ENCODE results near the gene ANKRD13D.

ANKRD13D gene

DNA sequence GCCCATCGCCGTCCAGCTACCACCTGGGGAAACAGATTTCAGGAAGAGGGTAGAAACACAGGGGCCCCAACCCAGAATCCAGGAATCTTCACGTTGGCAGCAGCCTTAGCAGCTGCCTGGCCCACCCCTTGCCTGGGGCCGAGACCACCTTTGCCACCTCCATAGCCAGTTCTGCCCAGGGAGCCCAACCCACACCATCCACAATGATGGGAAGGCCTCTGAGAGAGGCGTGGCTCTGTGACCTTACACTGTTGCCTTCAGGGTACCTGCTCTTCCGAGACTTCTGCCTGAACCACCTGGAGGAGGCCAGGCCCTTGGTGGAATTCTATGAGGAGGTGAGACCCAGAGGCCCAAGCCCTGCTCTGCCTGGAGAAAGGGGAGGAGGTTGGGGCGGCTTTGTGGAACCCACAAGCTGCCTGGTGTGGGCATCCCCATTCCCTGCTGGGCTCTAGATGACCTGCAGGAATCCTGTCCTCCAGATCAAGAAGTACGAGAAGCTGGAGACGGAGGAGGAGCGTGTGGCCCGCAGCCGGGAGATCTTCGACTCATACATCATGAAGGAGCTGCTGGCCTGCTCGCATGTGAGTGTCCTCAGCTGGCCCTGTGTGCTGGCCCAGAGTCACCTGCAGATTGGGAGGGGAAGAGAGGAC, 10.0 kb upstream of the ANKRD13D start:
- H3K9ac ChIP-seq (ENCODE audit: low read length): no peak overlapping the region
- H2AK5ac ChIP-seq (ENCODE audit: low read length): no peak overlapping the region
- peaks cover 71 to 78% of the 10 kb centered on the region in 2 experiments for H3K36me3 ChIP-seq (ENCODE audit: control insufficient read depth in 1 of 2, insufficient read depth in 2 of 2, low read length in 2 of 2)
- H3K4me1 ChIP-seq (ENCODE audit: control insufficient read depth in 1 of 2, insufficient read depth in 2 of 2, low read length in 2 of 2): peaks cover 0 to 3% of the 10 kb centered on the region in 2 experiments
- no peak overlapping the region for H4K8ac ChIP-seq (ENCODE audit: low read depth, low read length)
- no peaks in the 10 kb centered on the region for H3K79me1 ChIP-seq (ENCODE audit: low read length)
- no peaks in the 10 kb centered on the region for H3K27me3 ChIP-seq (ENCODE audit: insufficient read depth, low read length)
- no peak overlapping the region for H3K14ac ChIP-seq (ENCODE audit: low read length)
- H3K4ac ChIP-seq (ENCODE audit: low read depth, low read length): no peak overlapping the region
- no peak overlapping the region for H3K27ac ChIP-seq (ENCODE audit: low read depth, low read length)
- no peak for DNase-seq
- no peaks in the 10 kb centered on the region for H3K9me3 ChIP-seq (ENCODE audit: insufficient read depth, low read depth, low read length)
- H2BK120ac ChIP-seq (ENCODE audit: insufficient read depth, low read length, poor library complexity): no peak overlapping the region
- H3K23ac ChIP-seq (ENCODE audit: low read length): no peak overlapping the region
- no peak overlapping the region for H4K91ac ChIP-seq (ENCODE audit: low read depth, low read length)
- H3K18ac ChIP-seq (ENCODE audit: low read length): no peak overlapping the region
- H4K12ac ChIP-seq (ENCODE audit: low read depth, low read length): no peak overlapping the region
- H2BK5ac ChIP-seq (ENCODE audit: low read depth, low read length, poor library complexity): no peak overlapping the region
- H3K79me2 ChIP-seq (ENCODE audit: control insufficient read depth, insufficient read depth, low read length, poor library complexity): no peaks in the 10 kb centered on the region
- no CpG with 5 or more reads among the region's 14 CpGs for WGBS (ENCODE audit: extremely low coverage, insufficient coverage, insufficient read length)
- H3K4me3 ChIP-seq (ENCODE audit: low read depth, low read length): no peak overlapping the region
- H3K4me2 ChIP-seq (ENCODE audit: low read length): no peak overlapping the region
- no peak overlapping the region for H2AFZ ChIP-seq (ENCODE audit: insufficient read depth, low read length, poor library complexity)
- H2BK12ac ChIP-seq (ENCODE audit: low read length): no peak overlapping the region

- Histone ChIP-seq H2BK5ac (ENCODE audit: low read depth, low read length, poor library complexity) (no peak overlapping the region), H2BK120ac (ENCODE audit: insufficient read depth, low read length, poor library complexity) (no peak overlapping the region), H3K27ac (ENCODE audit: low read depth, low read length) (no peak overlapping the region), H3K4me1 (ENCODE audit: control insufficient read depth in 1 of 2, insufficient read depth in 2 of 2, low read length in 2 of 2) (peaks cover 0 to 3% of the 10 kb centered on the region in 2 experiments), H3K18ac (ENCODE audit: low read length) (no peak overlapping the region), H3K9ac (ENCODE audit: low read length) (no peak overlapping the region), H3K4me3 (ENCODE audit: low read depth, low read length) (no peak overlapping the region), H3K79me1 (ENCODE audit: low read length) (no peaks in the 10 kb centered on the region), H3K4me2 (ENCODE audit: low read length) (no peak overlapping the region), H4K12ac (ENCODE audit: low read depth, low read length) (no peak overlapping the region), H2AK5ac (ENCODE audit: low read length) (no peak overlapping the region), H4K8ac (ENCODE audit: low read depth, low read length) (no peak overlapping the region), H4K91ac (ENCODE audit: low read depth, low read length) (no peak overlapping the region), H3K27me3 (ENCODE audit: insufficient read depth, low read length) (no peaks in the 10 kb centered on the region), H3K36me3 (ENCODE audit: control insufficient read depth in 1 of 2, insufficient read depth in 2 of 2, low read length in 2 of 2) (peaks cover 78 to 85% of the 10 kb centered on the region in 2 experiments), H3K14ac (ENCODE audit: low read length) (no peak overlapping the region), H2BK12ac (ENCODE audit: low read length) (no peak overlapping the region), H3K9me3 (ENCODE audit: insufficient read depth, low read depth, low read length) (no peaks in the 10 kb centered on the region), H3K4ac (ENCODE audit: low read depth, low read length) (no peak overlapping the region), H2AFZ (ENCODE audit: insufficient read depth, low read length, poor library complexity) (no peak overlapping the region), H3K79me2 (ENCODE audit: control insufficient read depth, insufficient read depth, low read length, poor library complexity) (no peaks in the 10 kb centered on the region), H3K23ac (ENCODE audit: low read length) (no peak overlapping the region)
- WGBS (ENCODE audit: extremely low coverage, insufficient coverage, insufficient read length): no CpG with 5 or more reads among the region's 17 CpGs
- DNase-seq: no peak
Observed at GRCh38 chr11:67279589-67280340, 9.3 kb upstream of the ANKRD13D start.

- Histone ChIP-seq H2BK12ac (ENCODE audit: low read length) (no peak overlapping the region), H3K79me1 (ENCODE audit: low read length) (no peaks in the 10 kb centered on the region), H3K27ac (ENCODE audit: low read depth, low read length) (no peak overlapping the region), H3K9ac (ENCODE audit: low read length) (no peak overlapping the region), H2BK120ac (ENCODE audit: insufficient read depth, low read length, poor library complexity) (no peak overlapping the region), H2BK5ac (ENCODE audit: low read depth, low read length, poor library complexity) (no peak overlapping the region), H4K12ac (ENCODE audit: low read depth, low read length) (no peak overlapping the region), H3K9me3 (ENCODE audit: insufficient read depth, low read depth, low read length) (no peaks in the 10 kb centered on the region), H3K23ac (ENCODE audit: low read length) (no peak overlapping the region), H3K14ac (ENCODE audit: low read length) (no peak overlapping the region), H3K18ac (ENCODE audit: low read length) (no peak overlapping the region), H3K36me3 (ENCODE audit: control insufficient read depth in 1 of 2, insufficient read depth in 2 of 2, low read length in 2 of 2) (peaks cover 84 to 87% of the 10 kb centered on the region in 2 experiments), H4K91ac (ENCODE audit: low read depth, low read length) (no peak overlapping the region), H2AK5ac (ENCODE audit: low read length) (no peak overlapping the region), H3K79me2 (ENCODE audit: control insufficient read depth, insufficient read depth, low read length, poor library complexity) (no peaks in the 10 kb centered on the region), H3K27me3 (ENCODE audit: insufficient read depth, low read length) (no peaks in the 10 kb centered on the region), H3K4me2 (ENCODE audit: low read length) (no peak overlapping the region), H3K4me1 (ENCODE audit: control insufficient read depth in 1 of 2, insufficient read depth in 2 of 2, low read length in 2 of 2) (no peaks in the 10 kb centered on the region), H3K4me3 (ENCODE audit: low read depth, low read length) (no peak overlapping the region), H3K4ac (ENCODE audit: low read depth, low read length) (no peak overlapping the region), H2AFZ (ENCODE audit: insufficient read depth, low read length, poor library complexity) (no peak overlapping the region), H4K8ac (ENCODE audit: low read depth, low read length) (no peak overlapping the region)
- no peak for DNase-seq
- no CpG with 5 or more reads among the region's 13 CpGs for WGBS (ENCODE audit: extremely low coverage, insufficient coverage, insufficient read length)
Observed at GRCh38 chr11:67280341-67280787, 8.7 kb upstream of the ANKRD13D start.

GRCh38 chr11:67280788-67281551, 8.1 kb upstream of the ANKRD13D start:
- H3K79me1 ChIP-seq (ENCODE audit: low read length): no peaks in the 10 kb centered on the region
- no peak overlapping the region for H3K4me2 ChIP-seq (ENCODE audit: low read length)
- H3K23ac ChIP-seq (ENCODE audit: low read length): no peak overlapping the region
- H3K4ac ChIP-seq (ENCODE audit: low read depth, low read length): no peak overlapping the region
- H3K36me3 ChIP-seq (ENCODE audit: control insufficient read depth in 1 of 2, insufficient read depth in 2 of 2, low read length in 2 of 2): peaks cover 88 to 90% of the 10 kb centered on the region in 2 experiments
- H3K79me2 ChIP-seq (ENCODE audit: control insufficient read depth, insufficient read depth, low read length, poor library complexity): no peaks in the 10 kb centered on the region
- H2AK5ac ChIP-seq (ENCODE audit: low read length): no peak overlapping the region
- H2BK12ac ChIP-seq (ENCODE audit: low read length): no peak overlapping the region
- WGBS (ENCODE audit: extremely low coverage, insufficient coverage, insufficient read length): no CpG with 5 or more reads among the region's 31 CpGs
- no peak overlapping the region for H3K9ac ChIP-seq (ENCODE audit: low read length)
- H2BK5ac ChIP-seq (ENCODE audit: low read depth, low read length, poor library complexity): no peak overlapping the region
- H3K14ac ChIP-seq (ENCODE audit: low read length): no peak overlapping the region
- no peak overlapping the region for H4K91ac ChIP-seq (ENCODE audit: low read depth, low read length)
- H2BK120ac ChIP-seq (ENCODE audit: insufficient read depth, low read length, poor library complexity): no peak overlapping the region
- no peaks in the 10 kb centered on the region for H3K9me3 ChIP-seq (ENCODE audit: insufficient read depth, low read depth, low read length)
- H3K4me1 ChIP-seq (ENCODE audit: control insufficient read depth in 1 of 2, insufficient read depth in 2 of 2, low read length in 2 of 2): no peaks in the 10 kb centered on the region
- H4K8ac ChIP-seq (ENCODE audit: low read depth, low read length): no peak overlapping the region
- H3K27ac ChIP-seq (ENCODE audit: low read depth, low read length): no peak overlapping the region
- no peak overlapping the region for H3K4me3 ChIP-seq (ENCODE audit: low read depth, low read length)
- no peaks in the 10 kb centered on the region for H3K27me3 ChIP-seq (ENCODE audit: insufficient read depth, low read length)
- no peak for DNase-seq
- no peak overlapping the region for H2AFZ ChIP-seq (ENCODE audit: insufficient read depth, low read length, poor library complexity)
- H4K12ac ChIP-seq (ENCODE audit: low read depth, low read length): no peak overlapping the region
- H3K18ac ChIP-seq (ENCODE audit: low read length): no peak overlapping the region
